Measurements from ENCODE around the gene C5orf22. TPM values are rescaled to one million over a fixed set of nuclear protein-coding genes. Genes with fewer than 3 reads are reported as not detected.

C5orf22 gene
- total RNA-seq, 1 experiment from 2014 or later = 39.0 TPM

DNA sequence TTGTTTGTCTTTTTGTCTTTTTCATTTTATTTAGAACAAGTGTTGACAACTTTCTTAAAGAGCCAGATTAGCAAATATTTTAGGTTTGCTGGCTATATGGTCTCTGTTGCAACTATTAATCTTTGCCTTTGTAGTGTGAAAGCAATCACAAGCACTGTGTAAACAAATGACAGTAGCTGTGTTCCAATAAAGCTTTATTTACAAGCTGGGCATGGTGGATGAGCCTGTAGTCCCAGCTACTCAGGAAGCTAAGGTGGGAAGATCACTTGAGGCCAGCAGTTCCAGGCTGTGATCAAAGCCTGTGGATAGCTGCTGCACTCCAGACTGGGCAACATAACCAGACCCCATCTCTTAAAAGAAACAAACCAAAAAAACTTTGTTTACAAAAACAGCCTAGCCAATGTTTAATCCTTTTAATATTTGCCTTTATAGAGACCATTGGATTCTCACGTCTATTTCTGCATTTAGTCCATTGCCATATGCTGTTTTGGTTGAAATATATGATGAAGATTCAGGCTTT lies 2.5 kb downstream of the C5orf22 start:
- DNase-seq (ENCODE audit: low read depth, low spot score) (no peak), ATAC-seq (no peak)
- intact Hi-C loops (cut with micrococcal nuclease; ENCODE audit: unreplicated experiment) (no loop called here), in situ Hi-C loops (cut with HindIII; ENCODE audit: low pct_unique_long_range_greater_than_20kb, low sequenced_read_pairs) (no loop called here)
- ChIA-PET CTCF (no interaction called here), POLR2A (no interaction called here)
- H3K27me3 ChIP-seq (ENCODE audit: control insufficient read depth, insufficient read depth, low read length) = no peaks in the 10 kb centered on the region
- BruUV-seq (replicated peaks) = no TSS peak
- no peak for TF ChIP-seq TCF7L2 (IDR thresholded peaks at IDR 0.05; ENCODE audit: low read depth, low read length)
- no peak for TF ChIP-seq SIN3A (IDR thresholded peaks at IDR 0.05; ENCODE audit: borderline replicate concordance, insufficient read depth, low read depth, low read length)
- no peak for TF ChIP-seq POLR2AphosphoS5 (IDR thresholded peaks at IDR 0.05; ENCODE audit: low read depth, low read length)
- TF ChIP-seq, protein P1, sequence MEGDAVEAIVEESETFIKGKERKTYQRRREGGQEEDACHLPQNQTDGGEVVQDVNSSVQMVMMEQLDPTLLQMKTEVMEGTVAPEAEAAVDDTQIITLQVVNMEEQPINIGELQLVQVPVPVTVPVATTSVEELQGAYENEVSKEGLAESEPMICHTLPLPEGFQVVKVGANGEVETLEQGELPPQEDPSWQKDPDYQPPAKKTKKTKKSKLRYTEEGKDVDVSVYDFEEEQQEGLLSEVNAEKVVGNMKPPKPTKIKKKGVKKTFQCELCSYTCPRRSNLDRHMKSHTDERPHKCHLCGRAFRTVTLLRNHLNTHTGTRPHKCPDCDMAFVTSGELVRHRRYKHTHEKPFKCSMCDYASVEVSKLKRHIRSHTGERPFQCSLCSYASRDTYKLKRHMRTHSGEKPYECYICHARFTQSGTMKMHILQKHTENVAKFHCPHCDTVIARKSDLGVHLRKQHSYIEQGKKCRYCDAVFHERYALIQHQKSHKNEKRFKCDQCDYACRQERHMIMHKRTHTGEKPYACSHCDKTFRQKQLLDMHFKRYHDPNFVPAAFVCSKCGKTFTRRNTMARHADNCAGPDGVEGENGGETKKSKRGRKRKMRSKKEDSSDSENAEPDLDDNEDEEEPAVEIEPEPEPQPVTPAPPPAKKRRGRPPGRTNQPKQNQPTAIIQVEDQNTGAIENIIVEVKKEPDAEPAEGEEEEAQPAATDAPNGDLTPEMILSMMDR (IDR thresholded peaks at IDR 0.05) = no peak
- TF ChIP-seq, protein P2, sequence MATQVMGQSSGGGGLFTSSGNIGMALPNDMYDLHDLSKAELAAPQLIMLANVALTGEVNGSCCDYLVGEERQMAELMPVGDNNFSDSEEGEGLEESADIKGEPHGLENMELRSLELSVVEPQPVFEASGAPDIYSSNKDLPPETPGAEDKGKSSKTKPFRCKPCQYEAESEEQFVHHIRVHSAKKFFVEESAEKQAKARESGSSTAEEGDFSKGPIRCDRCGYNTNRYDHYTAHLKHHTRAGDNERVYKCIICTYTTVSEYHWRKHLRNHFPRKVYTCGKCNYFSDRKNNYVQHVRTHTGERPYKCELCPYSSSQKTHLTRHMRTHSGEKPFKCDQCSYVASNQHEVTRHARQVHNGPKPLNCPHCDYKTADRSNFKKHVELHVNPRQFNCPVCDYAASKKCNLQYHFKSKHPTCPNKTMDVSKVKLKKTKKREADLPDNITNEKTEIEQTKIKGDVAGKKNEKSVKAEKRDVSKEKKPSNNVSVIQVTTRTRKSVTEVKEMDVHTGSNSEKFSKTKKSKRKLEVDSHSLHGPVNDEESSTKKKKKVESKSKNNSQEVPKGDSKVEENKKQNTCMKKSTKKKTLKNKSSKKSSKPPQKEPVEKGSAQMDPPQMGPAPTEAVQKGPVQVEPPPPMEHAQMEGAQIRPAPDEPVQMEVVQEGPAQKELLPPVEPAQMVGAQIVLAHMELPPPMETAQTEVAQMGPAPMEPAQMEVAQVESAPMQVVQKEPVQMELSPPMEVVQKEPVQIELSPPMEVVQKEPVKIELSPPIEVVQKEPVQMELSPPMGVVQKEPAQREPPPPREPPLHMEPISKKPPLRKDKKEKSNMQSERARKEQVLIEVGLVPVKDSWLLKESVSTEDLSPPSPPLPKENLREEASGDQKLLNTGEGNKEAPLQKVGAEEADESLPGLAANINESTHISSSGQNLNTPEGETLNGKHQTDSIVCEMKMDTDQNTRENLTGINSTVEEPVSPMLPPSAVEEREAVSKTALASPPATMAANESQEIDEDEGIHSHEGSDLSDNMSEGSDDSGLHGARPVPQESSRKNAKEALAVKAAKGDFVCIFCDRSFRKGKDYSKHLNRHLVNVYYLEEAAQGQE (IDR thresholded peaks at IDR 0.05; ENCODE audit: insufficient read depth in 1 of 2, low read depth in 2 of 2, low read length in 1 of 2) = no peak
- H3K9me3 ChIP-seq (ENCODE audit: control insufficient read depth, insufficient read depth, low read depth, low read length) = no peaks in the 10 kb centered on the region
- H3K27ac ChIP-seq (ENCODE audit: low read length) = no peak overlapping the region
- peaks cover 50% of the 10 kb centered on the region for H3K36me3 ChIP-seq (ENCODE audit: control insufficient read depth, insufficient read depth, low read length)
- H3K4me3 ChIP-seq (ENCODE audit: low read depth in 2 of 2, low read length in 2 of 2) = no peak overlapping the region
- peaks cover 20% of the 10 kb centered on the region for H3K4me1 ChIP-seq (ENCODE audit: control insufficient read depth, insufficient read depth, low read length)

DNA sequence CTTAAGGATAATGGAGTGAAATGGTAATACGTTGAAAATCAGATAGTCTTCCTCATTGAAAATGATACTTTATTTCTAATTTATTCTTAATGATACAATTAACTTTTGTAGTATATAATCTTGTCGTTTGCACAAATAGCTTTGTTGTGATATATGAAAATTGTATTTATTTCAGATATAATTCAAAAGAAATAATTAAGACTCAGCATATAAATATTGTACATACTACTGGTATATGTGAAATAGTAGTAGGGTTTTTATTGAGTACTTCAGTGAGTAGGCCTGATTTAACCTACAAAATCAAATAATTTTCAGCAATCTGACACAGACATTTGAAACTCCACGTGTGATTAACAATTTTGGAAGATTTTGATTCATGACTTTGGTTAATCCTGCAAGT lies 4.8 kb downstream of the C5orf22 start:
- no peaks in the 10 kb centered on the region for H3K9me3 ChIP-seq (ENCODE audit: control insufficient read depth, insufficient read depth, low read depth, low read length)
- H3K4me3 ChIP-seq (ENCODE audit: low read depth in 2 of 2, low read length in 2 of 2) = no peak overlapping the region
- in situ Hi-C loops (cut with HindIII; ENCODE audit: low pct_unique_long_range_greater_than_20kb, low sequenced_read_pairs) = no loop called here
- POLR2A ChIA-PET = no interaction called here
- CTCF ChIA-PET = no interaction called here
- no peak overlapping the region for H3K27ac ChIP-seq (ENCODE audit: low read length)
- DNase-seq (ENCODE audit: low read depth, low spot score) = no peak
- intact Hi-C loops (cut with micrococcal nuclease; ENCODE audit: unreplicated experiment) = no loop called here
- no peak for ATAC-seq
- no TSS peak for BruUV-seq (replicated peaks)
- H3K4me1 ChIP-seq (ENCODE audit: control insufficient read depth, insufficient read depth, low read length) = peaks cover 11% of the 10 kb centered on the region
- no peaks in the 10 kb centered on the region for H3K27me3 ChIP-seq (ENCODE audit: control insufficient read depth, insufficient read depth, low read length)
- peaks cover 65% of the 10 kb centered on the region for H3K36me3 ChIP-seq (ENCODE audit: control insufficient read depth, insufficient read depth, low read length)
- no peak for TF ChIP-seq SIN3A (IDR thresholded peaks at IDR 0.05; ENCODE audit: borderline replicate concordance, insufficient read depth, low read depth, low read length)
- TF ChIP-seq, protein P1 (IDR thresholded peaks at IDR 0.05) = no peak
- TF ChIP-seq, protein P2 (IDR thresholded peaks at IDR 0.05; ENCODE audit: insufficient read depth in 1 of 2, low read depth in 2 of 2, low read length in 1 of 2) = no peak
- no peak for TF ChIP-seq POLR2AphosphoS5 (IDR thresholded peaks at IDR 0.05; ENCODE audit: low read depth, low read length)
- TF ChIP-seq TCF7L2 (IDR thresholded peaks at IDR 0.05; ENCODE audit: low read depth, low read length) = no peak

Data from Panc1 (cell line).